Prostate gland (tissue), 2 donors: ENCODE measurements around the gene PROX1. TPM values are rescaled to one million over a fixed set of nuclear protein-coding genes. Genes with fewer than 3 reads are reported as not detected.

Source experiments
- DNase-seq: peaks from one replicate; pipeline ENCODE4 v3.0.0-alpha.2; 2019; ENCODE audit warnings: low spot score
- H3K27ac ChIP-seq, 2 donors: fragments of 200-600 bp; sonication (generic); 2 replicates each; pipeline ENCODE4 v1.5.1; 2017 to 2019
- H3K27me3 ChIP-seq: fragments of 200-600 bp; sonication (generic); replicated peaks from 2 replicates; pipeline ENCODE4 v1.5.1; 2019; ENCODE audit not compliant: insufficient read depth
- H3K36me3 ChIP-seq, 2 donors: fragments of 200-600 bp; sonication (generic); 1 replicate in 1 of 2; 2 replicates in 1 of 2; pipeline versions ENCODE4 v1.5.1 to v1.8.1; 2017 to 2019
- H3K4me1 ChIP-seq: fragments of 200-600 bp; sonication (generic); replicated peaks from 2 replicates; pipeline ENCODE4 v1.5.1; 2019
- H3K4me3 ChIP-seq, 2 donors: fragments of 200-600 bp; sonication (generic); 2 replicates each; pipeline ENCODE4 v1.5.1; 2017 to 2019
- H3K9me3 ChIP-seq: fragments of 200-600 bp; sonication (generic); 2 replicates; pipeline ENCODE4 v1.5.1; 2017
- CTCF ChIP-seq, 4 experiments: fragments of 200-600 bp in 2 of 4; fragments of 450-650 bp in 2 of 4; sonication (generic) in 2 of 4; IDR thresholded peaks; 1 replicate in 3 of 4; 2 replicates in 1 of 4; pipeline ENCODE4 v1.5.1; 2016 to 2019; ENCODE audit warnings: antibody characterized with exemption in 4 of 4, mild to moderate bottlenecking in 2 of 4, moderate library complexity in 2 of 4
- POLR2A ChIP-seq: fragments of 450-650 bp; IDR thresholded peaks from one replicate; pipeline ENCODE4 v1.6.1; 2016; ENCODE audit warnings: antibody characterized with exemption, mild to moderate bottlenecking
- POLR2AphosphoS5 ChIP-seq: sonication (generic); formaldehyde crosslinking; IDR thresholded peaks from one replicate; pipeline ENCODE4 v1.6.1; 2017; ENCODE audit warnings: antibody characterized with exemption
- WGBS: methylation state at CpG from one replicate; pipeline ENCODE4 v1.1.5; 2018; 5-methylcytosine and 5-hydroxymethylcytosine counted together
- intact Hi-C: fragments of 100-400 bp; cut with DNase I; formaldehyde crosslinking; loops from one replicate; pipeline ENCODE4 v1.14.2; 2022
- total RNA-seq, 2 donors: library from RNA; depleted of rRNA; stranded (reverse); fragments of >200 nt; gene quantifications; one replicate each; pipeline ENCODE4 v1.1.0, GENCODE V29; 2016

The PROX1 gene
- total RNA-seq, 2 donors from 2014 or later = 1.1 to 6.2 TPM

DNA sequence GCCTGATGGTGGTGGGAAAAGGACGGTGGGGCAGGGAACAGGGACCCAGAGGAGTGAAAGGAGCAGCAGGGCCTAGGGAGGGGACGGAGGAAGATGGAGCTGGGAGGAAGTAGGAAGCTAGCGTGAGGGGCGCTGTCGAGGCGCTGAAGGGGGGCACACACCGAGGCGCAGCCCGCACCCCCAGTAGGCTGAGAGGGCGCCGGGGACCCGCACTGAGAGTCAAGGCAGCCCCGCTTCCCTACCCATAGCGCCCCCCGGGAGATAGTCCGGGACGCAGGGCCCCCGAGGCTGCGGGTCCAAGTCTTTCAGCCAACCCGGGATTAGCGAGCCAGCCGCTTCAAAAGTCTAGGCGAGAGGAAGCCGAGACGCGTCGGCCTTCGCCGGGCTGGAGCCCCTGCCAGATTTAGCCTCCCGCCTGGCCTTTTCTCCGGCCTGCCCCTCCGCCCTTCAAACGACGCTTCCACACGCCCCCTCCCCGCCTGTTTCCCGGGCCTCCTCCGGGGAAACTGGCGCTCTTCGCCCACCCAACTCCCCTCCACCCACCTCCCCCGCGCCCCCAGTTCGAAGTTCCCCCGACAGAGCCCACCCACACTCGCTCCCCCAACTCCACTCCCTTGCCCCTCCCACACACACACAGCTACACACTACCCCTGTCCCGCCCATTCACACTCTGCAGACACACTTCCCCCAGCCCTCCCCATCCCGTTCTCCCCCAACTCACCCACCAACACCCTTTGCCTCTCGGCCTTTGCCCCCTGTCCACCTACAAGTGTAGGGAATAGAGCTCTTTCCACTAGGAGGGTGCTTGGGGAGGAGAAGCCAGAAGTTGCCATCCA lies 7.8 kb upstream of the PROX1 start:
- H3K27me3 ChIP-seq = peaks cover 21% of the 10 kb centered on the region
- TF ChIP-seq CTCF (IDR thresholded peaks at IDR 0.05) = no peak
- TF ChIP-seq POLR2A = no peak
- TF ChIP-seq POLR2AphosphoS5 = no peak
- H3K4me1 ChIP-seq = peaks cover 6% of the 10 kb centered on the region
- H3K36me3 ChIP-seq = no peaks in the 10 kb centered on the region
- no peak for DNase-seq
- H3K9me3 ChIP-seq = no peaks in the 10 kb centered on the region
- H3K4me3 ChIP-seq = no peak overlapping the region
- no peak overlapping the region for H3K27ac ChIP-seq
- 19% methylated on average over 44 of the region's 48 CpGs for WGBS
- intact Hi-C loops = no loop called here

GRCh38 chr1:213980906-213981305 lies 6.9 kb upstream of the PROX1 start:
- Histone ChIP-seq H3K36me3 (no peaks in the 10 kb centered on the region), H3K27ac (no peak overlapping the region), H3K27me3 (peaks cover 21% of the 10 kb centered on the region), H3K9me3 (no peaks in the 10 kb centered on the region), H3K4me3 (no peak overlapping the region), H3K4me1 (peaks cover 6% of the 10 kb centered on the region)
- TF ChIP-seq CTCF (IDR thresholded peaks at IDR 0.05) (no peak), POLR2AphosphoS5 (no peak), POLR2A (no peak)
- 77% methylated on average over 4 of the region's 4 CpGs for WGBS
- DNase-seq = no peak
- intact Hi-C loops = no loop called here

DNA sequence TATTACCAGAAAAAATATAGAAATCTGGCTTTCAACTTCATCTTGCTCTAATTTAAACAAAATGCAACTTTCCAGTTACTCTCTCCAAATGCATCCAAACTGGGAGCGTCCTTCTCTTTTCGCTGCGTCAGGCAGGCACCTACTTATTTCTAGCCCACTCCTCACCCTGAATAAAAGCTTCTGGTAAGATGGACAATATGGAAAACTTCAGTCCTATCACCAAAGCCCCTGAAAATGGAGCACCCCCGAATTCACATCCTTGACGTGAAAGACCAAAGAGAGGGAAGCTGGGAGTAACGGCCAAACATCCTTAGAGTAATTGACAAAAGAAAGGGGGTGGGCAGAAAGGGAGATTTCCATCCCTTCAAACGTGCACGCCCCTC lies 5.5 kb upstream of the PROX1 start:
- WGBS = 38% methylated on average over 8 of the region's 8 CpGs
- Histone ChIP-seq H3K4me3 (no peak overlapping the region), H3K27ac (no peak overlapping the region), H3K36me3 (no peaks in the 10 kb centered on the region), H3K9me3 (no peaks in the 10 kb centered on the region), H3K27me3 (peaks cover 21% of the 10 kb centered on the region), H3K4me1 (peaks cover 6% of the 10 kb centered on the region)
- no peak for DNase-seq
- intact Hi-C loops = no loop called here
- TF ChIP-seq CTCF (IDR thresholded peaks at IDR 0.05) (no peak), POLR2A (no peak), POLR2AphosphoS5 (no peak)

GRCh38 chr1:213982672-213983492 lies 4.9 kb upstream of the PROX1 start:
- intact Hi-C loops = no loop called here
- H3K9me3 ChIP-seq = no peaks in the 10 kb centered on the region
- H3K36me3 ChIP-seq = no peaks in the 10 kb centered on the region
- TF ChIP-seq CTCF (IDR thresholded peaks at IDR 0.05) (no peak), POLR2A (no peak)
- peak overlapping the region in 1 of 2 donors; percentile 14 for H3K4me3 ChIP-seq
- H3K27me3 ChIP-seq = peaks cover 21% of the 10 kb centered on the region
- H3K27ac ChIP-seq = no peak overlapping the region
- 4% methylated on average over 64 of the region's 79 CpGs for WGBS
- peaks cover 6% of the 10 kb centered on the region for H3K4me1 ChIP-seq
- DNase-seq = no peak
